ENCODE results near the gene ITLN1.

DNA sequence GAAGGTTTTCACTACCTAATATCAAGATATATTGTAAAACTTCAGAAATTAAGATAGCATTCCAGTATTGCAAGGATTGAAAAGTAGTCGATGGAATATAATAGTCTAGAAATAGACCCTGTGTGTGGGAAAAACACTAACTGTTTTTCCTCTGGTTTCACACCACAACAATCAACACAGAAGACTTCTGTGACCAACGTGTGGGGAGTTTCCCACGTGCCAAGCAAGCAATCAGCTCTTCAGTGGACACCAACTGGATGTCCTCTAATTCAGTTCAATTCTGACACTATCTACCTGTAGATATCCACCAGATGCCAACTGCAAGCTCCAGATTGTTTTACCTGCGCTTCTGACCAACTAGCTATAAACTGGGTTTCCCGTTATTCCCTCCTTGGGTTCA lies 34.4 kb downstream of the ITLN1 start:
- TF ChIP-seq, protein P1, sequence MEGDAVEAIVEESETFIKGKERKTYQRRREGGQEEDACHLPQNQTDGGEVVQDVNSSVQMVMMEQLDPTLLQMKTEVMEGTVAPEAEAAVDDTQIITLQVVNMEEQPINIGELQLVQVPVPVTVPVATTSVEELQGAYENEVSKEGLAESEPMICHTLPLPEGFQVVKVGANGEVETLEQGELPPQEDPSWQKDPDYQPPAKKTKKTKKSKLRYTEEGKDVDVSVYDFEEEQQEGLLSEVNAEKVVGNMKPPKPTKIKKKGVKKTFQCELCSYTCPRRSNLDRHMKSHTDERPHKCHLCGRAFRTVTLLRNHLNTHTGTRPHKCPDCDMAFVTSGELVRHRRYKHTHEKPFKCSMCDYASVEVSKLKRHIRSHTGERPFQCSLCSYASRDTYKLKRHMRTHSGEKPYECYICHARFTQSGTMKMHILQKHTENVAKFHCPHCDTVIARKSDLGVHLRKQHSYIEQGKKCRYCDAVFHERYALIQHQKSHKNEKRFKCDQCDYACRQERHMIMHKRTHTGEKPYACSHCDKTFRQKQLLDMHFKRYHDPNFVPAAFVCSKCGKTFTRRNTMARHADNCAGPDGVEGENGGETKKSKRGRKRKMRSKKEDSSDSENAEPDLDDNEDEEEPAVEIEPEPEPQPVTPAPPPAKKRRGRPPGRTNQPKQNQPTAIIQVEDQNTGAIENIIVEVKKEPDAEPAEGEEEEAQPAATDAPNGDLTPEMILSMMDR (IDR thresholded peaks at IDR 0.05): no peak
- no peak for TF ChIP-seq POLR2A (IDR thresholded peaks at IDR 0.05)
